Esophagus squamous epithelium (tissue), 4 donors: Measurements from ENCODE around the gene ZSWIM3.

Source experiments
- POLR2A ChIP-seq, 4 donors: fragments of 450-650 bp; IDR thresholded peaks; one replicate each; pipeline ENCODE4 v1.6.1; 2017; ENCODE audit warnings: antibody characterized with exemption in 4 of 4, mild to moderate bottlenecking in 4 of 4, moderate library complexity in 3 of 4
- TF ChIP-seq, protein P1 (sequence below), 6 experiments: fragments of 450-650 bp in 4 of 6; fragments of 200-600 bp in 2 of 6; sonication (generic) in 2 of 6; IDR thresholded peaks; one replicate each; pipeline ENCODE4 v1.5.1; 2016 to 2019; ENCODE audit warnings: antibody characterized with exemption in 6 of 6, mild to moderate bottlenecking in 4 of 6, moderate library complexity in 4 of 6

DNA sequence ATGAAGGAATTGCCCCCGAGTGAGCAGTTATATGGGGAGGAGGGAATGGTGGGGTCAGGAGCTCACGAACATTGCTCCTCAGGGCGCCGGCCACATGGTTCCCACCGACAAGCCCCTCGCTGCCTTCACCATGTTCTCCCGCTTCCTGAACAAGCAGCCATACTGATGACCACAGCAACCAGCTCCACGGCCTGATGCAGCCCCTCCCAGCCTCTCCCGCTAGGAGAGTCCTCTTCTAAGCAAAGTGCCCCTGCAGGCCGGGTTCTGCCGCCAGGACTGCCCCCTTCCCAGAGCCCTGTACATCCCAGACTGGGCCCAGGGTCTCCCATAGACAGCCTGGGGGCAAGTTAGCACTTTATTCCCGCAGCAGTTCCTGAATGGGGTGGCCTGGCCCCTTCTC lies 40.9 kb downstream of the ZSWIM3 start:
- TF ChIP-seq, protein P1, sequence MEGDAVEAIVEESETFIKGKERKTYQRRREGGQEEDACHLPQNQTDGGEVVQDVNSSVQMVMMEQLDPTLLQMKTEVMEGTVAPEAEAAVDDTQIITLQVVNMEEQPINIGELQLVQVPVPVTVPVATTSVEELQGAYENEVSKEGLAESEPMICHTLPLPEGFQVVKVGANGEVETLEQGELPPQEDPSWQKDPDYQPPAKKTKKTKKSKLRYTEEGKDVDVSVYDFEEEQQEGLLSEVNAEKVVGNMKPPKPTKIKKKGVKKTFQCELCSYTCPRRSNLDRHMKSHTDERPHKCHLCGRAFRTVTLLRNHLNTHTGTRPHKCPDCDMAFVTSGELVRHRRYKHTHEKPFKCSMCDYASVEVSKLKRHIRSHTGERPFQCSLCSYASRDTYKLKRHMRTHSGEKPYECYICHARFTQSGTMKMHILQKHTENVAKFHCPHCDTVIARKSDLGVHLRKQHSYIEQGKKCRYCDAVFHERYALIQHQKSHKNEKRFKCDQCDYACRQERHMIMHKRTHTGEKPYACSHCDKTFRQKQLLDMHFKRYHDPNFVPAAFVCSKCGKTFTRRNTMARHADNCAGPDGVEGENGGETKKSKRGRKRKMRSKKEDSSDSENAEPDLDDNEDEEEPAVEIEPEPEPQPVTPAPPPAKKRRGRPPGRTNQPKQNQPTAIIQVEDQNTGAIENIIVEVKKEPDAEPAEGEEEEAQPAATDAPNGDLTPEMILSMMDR (IDR thresholded peaks at IDR 0.05) = no peak
- TF ChIP-seq POLR2A (IDR thresholded peaks at IDR 0.05) = no peak
